HEK293 (cell line): ENCODE results near the gene PLAU.

Source experiments
- CTCF ChIA-PET: fragments of 350-600 bp; formaldehyde crosslinking; extraction: SDS; loops from one replicate; lab custom pipeline; 2021; ENCODE audit warnings: antibody characterized with exemption; lab: Yijun Ruan, JAX
- POLR2A ChIA-PET: fragments of 300-600 bp; formaldehyde crosslinking; extraction: SDS; loops from one replicate; lab custom pipeline; 2020; ENCODE audit warnings: antibody characterized with exemption, inconsistent platforms; lab: Yijun Ruan, JAX
- H3K27ac ChIP-seq: fragments of 200-500 bp; sonication (Bioruptor generic); 2 replicates; pipeline ENCODE4 v1.5.1; 2014; ENCODE audit warnings: low read depth, low read length, control low read depth, inconsistent platforms; ENCODE audit errors: extremely low read depth
- H3K36me3 ChIP-seq, 2 experiments: fragments of 200-500 bp in 1 of 2; sonication (Bioruptor generic) in 1 of 2; 1 replicate in 1 of 2; 2 replicates in 1 of 2; pipeline ENCODE4 v1.5.1; 2014 to 2017; ENCODE audit warnings: inconsistent platforms in 2 of 2, low read length in 2 of 2; ENCODE audit not compliant: control insufficient read depth in 2 of 2, insufficient read depth in 1 of 2
- H3K4me1 ChIP-seq: fragments of 200-500 bp; sonication (Bioruptor generic); 2 replicates; pipeline ENCODE4 v1.5.1; 2014; ENCODE audit warnings: mild to moderate bottlenecking, low read length, inconsistent platforms; ENCODE audit not compliant: control insufficient read depth, insufficient read depth
- H3K4me3 ChIP-seq: 2 replicates; pipeline ENCODE4 v1.5.1; 2011; ENCODE audit warnings: low read depth, mild to moderate bottlenecking, control low read depth, low read length, moderate library complexity
- H3K9me3 ChIP-seq: fragments of 200-500 bp; sonication (Bioruptor generic); 2 replicates; pipeline ENCODE4 v1.5.1; 2014; ENCODE audit warnings: low read depth, low read length, inconsistent platforms; ENCODE audit not compliant: control insufficient read depth, insufficient read depth
- OVOL3 ChIP-seq: fragments of 450-650 bp; formaldehyde crosslinking; IDR thresholded peaks from 2 replicates; pipeline ENCODE4 v1.5.1; 2016; ENCODE audit warnings: missing biosample characterization, missing genetic modification characterization
- ZBTB17 ChIP-seq: fragments of 450-650 bp; formaldehyde crosslinking; IDR thresholded peaks from 2 replicates; pipeline ENCODE4 v1.5.1; 2016; ENCODE audit warnings: missing biosample characterization, missing genetic modification characterization
- ZNF184 ChIP-seq: fragments of 450-650 bp; IDR thresholded peaks from 2 replicates; pipeline ENCODE4 v1.5.1; 2018; ENCODE audit warnings: missing biosample characterization, mild to moderate bottlenecking, missing genetic modification characterization
- ZNF274 ChIP-seq, 2 experiments: fragments of 200-500 bp in 1 of 2; fragments of 450-650 bp in 1 of 2; sonication (Bioruptor generic) in 1 of 2; formaldehyde crosslinking in 1 of 2; IDR thresholded peaks; 2 replicates each; pipeline versions ENCODE4 v1.5.1 to v1.6.1; 2014 to 2016; ENCODE audit warnings: borderline replicate concordance in 1 of 2, inconsistent platforms in 1 of 2, low read length in 1 of 2, missing biosample characterization in 1 of 2, missing genetic modification characterization in 1 of 2
- ZNF302 ChIP-seq: fragments of 450-650 bp; formaldehyde crosslinking; IDR thresholded peaks from 2 replicates; pipeline ENCODE4 v1.5.1; 2016; ENCODE audit warnings: missing biosample characterization, missing genetic modification characterization, low read depth
- ZNF48 ChIP-seq: fragments of 450-650 bp; formaldehyde crosslinking; IDR thresholded peaks from 2 replicates; pipeline ENCODE4 v1.5.1; 2016; ENCODE audit warnings: missing biosample characterization, missing genetic modification characterization
- ZNF585B ChIP-seq: fragments of 450-650 bp; formaldehyde crosslinking; IDR thresholded peaks from 2 replicates; pipeline ENCODE4 v1.5.1; 2016; ENCODE audit warnings: missing biosample characterization, missing genetic modification characterization
- ZNF623 ChIP-seq: fragments of 450-650 bp; formaldehyde crosslinking; IDR thresholded peaks from 2 replicates; pipeline ENCODE4 v1.5.1; 2016; ENCODE audit warnings: missing biosample characterization, missing genetic modification characterization
- ZNF785 ChIP-seq: fragments of 450-650 bp; formaldehyde crosslinking; IDR thresholded peaks from 2 replicates; pipeline ENCODE4 v1.5.1; 2016; ENCODE audit warnings: missing biosample characterization, missing genetic modification characterization
- ZSCAN23 ChIP-seq: fragments of 450-650 bp; formaldehyde crosslinking; IDR thresholded peaks from 2 replicates; pipeline ENCODE4 v1.5.1; 2016; ENCODE audit warnings: missing biosample characterization, missing genetic modification characterization
- TF ChIP-seq, protein P1 (sequence below): fragments of 450-650 bp; formaldehyde crosslinking; IDR thresholded peaks from 2 replicates; pipeline ENCODE4 v1.5.1; 2016; ENCODE audit warnings: missing biosample characterization, missing genetic modification characterization, borderline replicate concordance
- TF ChIP-seq, protein P2 (sequence below): fragments of 450-650 bp; formaldehyde crosslinking; IDR thresholded peaks from 2 replicates; pipeline ENCODE4 v1.5.1; 2017; ENCODE audit warnings: missing biosample characterization, mild to moderate bottlenecking, missing genetic modification characterization, moderate library complexity
- TF ChIP-seq, protein P3 (sequence below): fragments of 450-650 bp; formaldehyde crosslinking; conservative IDR thresholded peaks from 2 replicates; pipeline ENCODE4 v1.5.1; 2016; ENCODE audit warnings: low read depth, missing biosample characterization, missing genetic modification characterization
- TF ChIP-seq, protein P4 (sequence below): fragments of 450-650 bp; formaldehyde crosslinking; IDR thresholded peaks from 2 replicates; pipeline ENCODE4 v1.5.1; 2016; ENCODE audit warnings: missing biosample characterization, missing genetic modification characterization

PLAU gene

DNA sequence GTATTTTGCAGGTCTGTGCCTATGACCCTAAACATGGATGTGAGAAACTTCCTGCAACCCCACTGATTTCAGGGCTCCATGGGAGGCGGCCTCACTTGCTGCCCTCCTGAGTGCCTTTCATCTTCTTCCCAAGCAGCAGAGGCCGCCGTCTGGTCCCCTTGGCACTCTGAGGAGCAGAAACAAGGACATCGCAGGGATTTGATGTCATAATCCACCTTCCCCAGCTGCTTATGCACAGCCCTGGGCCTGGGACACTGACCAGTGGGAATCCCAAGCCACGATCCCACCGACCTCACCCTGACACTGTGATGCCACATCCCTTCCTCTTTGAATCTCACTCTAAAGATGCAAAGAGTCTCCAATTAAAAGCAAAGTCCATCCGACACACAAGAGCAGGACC is 44.3 kb upstream of the PLAU start (continued):
- TF ChIP-seq, protein P1, sequence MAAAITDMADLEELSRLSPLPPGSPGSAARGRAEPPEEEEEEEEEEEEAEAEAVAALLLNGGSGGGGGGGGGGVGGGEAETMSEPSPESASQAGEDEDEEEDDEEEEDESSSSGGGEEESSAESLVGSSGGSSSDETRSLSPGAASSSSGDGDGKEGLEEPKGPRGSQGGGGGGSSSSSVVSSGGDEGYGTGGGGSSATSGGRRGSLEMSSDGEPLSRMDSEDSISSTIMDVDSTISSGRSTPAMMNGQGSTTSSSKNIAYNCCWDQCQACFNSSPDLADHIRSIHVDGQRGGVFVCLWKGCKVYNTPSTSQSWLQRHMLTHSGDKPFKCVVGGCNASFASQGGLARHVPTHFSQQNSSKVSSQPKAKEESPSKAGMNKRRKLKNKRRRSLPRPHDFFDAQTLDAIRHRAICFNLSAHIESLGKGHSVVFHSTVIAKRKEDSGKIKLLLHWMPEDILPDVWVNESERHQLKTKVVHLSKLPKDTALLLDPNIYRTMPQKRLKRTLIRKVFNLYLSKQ, result no peak

DNA sequence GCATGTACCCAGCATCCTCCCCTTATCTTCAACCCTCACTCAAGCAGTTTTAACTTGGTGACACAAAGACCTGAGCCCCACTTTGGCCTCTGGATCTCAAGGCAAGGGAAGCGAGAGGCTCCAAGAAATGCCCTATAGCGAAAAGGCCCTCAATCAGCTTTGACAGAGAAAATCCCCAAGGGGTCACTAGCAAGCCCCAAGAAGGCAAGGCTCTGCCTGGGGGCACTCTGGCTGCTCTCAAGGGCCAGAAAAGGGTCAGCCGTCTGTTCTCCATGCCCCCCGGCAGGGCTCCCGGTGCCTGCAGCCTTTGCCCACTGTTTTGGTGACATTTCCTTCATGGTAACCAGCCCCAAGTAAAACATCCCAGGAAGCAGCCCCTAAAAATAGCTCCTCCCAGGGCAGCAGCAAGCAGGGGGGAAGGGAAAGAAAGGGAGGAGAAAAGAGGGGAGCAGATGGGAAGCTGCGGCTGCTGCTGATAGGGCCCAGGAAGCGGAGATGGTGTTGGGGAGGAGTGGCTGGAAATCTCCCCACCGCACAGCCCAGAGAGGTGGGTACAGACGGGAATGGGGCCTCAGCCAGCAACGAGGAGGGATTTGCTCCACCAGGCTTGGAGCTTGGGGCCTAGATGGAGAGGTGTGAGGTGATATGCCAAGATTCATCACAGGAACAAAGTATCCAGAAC is 43.7 kb upstream of the PLAU start:
- Histone ChIP-seq H3K4me1 (peaks cover 6% of the 10 kb centered on the region; the same call in 1 of the 2 replicates), H3K4me3 (no peak overlapping the region), H3K27ac (no peak overlapping the region), H3K36me3 (peaks cover 0 to 78% of the 10 kb centered on the region in 2 experiments; a peak in 1 of 3 replicates)
- ChIA-PET POLR2A (no interaction called here), CTCF (interaction anchor here (0.9 to 1.0 kb wide), 3 partner anchors 13 to 214 kb away, joined by 3 to 6 read pairs (median 4); no protein-coding TSS in a partner anchor)
- no peak for TF ChIP-seq ZNF48
- TF ChIP-seq, protein P2, sequence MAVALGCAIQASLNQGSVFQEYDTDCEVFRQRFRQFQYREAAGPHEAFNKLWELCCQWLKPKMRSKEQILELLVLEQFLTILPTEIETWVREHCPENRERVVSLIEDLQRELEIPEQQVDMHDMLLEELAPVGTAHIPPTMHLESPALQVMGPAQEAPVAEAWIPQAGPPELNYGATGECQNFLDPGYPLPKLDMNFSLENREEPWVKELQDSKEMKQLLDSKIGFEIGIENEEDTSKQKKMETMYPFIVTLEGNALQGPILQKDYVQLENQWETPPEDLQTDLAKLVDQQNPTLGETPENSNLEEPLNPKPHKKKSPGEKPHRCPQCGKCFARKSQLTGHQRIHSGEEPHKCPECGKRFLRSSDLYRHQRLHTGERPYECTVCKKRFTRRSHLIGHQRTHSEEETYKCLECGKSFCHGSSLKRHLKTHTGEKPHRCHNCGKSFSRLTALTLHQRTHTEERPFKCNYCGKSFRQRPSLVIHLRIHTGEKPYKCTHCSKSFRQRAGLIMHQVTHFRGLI (tag by site-specific recombination), result no peak
- no peak for TF ChIP-seq ZNF785 (tag by site-specific recombination)
- TF ChIP-seq, protein P3, sequence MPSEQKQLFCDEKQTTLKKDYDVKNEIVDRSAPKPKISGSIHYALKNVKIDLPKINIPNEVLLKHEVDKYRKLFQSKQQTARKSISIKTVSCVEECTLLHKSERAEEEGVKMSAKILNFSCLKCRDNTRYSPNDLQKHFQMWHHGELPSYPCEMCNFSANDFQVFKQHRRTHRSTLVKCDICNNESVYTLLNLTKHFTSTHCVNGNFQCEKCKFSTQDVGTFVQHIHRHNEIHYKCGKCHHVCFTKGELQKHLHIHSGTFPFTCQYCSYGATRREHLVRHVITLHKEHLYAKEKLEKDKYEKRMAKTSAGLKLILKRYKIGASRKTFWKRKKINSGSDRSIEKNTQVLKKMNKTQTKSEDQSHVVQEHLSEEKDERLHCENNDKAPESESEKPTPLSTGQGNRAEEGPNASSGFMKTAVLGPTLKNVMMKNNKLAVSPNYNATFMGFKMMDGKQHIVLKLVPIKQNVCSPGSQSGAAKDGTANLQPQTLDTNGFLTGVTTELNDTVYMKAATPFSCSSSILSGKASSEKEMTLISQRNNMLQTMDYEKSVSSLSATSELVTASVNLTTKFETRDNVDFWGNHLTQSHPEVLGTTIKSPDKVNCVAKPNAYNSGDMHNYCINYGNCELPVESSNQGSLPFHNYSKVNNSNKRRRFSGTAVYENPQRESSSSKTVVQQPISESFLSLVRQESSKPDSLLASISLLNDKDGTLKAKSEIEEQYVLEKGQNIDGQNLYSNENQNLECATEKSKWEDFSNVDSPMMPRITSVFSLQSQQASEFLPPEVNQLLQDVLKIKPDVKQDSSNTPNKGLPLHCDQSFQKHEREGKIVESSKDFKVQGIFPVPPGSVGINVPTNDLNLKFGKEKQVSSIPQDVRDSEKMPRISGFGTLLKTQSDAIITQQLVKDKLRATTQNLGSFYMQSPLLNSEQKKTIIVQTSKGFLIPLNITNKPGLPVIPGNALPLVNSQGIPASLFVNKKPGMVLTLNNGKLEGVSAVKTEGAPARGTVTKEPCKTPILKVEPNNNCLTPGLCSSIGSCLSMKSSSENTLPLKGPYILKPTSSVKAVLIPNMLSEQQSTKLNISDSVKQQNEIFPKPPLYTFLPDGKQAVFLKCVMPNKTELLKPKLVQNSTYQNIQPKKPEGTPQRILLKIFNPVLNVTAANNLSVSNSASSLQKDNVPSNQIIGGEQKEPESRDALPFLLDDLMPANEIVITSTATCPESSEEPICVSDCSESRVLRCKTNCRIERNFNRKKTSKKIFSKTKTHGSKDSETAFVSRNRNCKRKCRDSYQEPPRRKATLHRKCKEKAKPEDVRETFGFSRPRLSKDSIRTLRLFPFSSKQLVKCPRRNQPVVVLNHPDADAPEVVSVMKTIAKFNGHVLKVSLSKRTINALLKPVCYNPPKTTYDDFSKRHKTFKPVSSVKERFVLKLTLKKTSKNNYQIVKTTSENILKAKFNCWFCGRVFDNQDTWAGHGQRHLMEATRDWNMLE (tag by site-specific recombination), result no peak
- TF ChIP-seq ZSCAN23, result no peak
- TF ChIP-seq, protein P4, sequence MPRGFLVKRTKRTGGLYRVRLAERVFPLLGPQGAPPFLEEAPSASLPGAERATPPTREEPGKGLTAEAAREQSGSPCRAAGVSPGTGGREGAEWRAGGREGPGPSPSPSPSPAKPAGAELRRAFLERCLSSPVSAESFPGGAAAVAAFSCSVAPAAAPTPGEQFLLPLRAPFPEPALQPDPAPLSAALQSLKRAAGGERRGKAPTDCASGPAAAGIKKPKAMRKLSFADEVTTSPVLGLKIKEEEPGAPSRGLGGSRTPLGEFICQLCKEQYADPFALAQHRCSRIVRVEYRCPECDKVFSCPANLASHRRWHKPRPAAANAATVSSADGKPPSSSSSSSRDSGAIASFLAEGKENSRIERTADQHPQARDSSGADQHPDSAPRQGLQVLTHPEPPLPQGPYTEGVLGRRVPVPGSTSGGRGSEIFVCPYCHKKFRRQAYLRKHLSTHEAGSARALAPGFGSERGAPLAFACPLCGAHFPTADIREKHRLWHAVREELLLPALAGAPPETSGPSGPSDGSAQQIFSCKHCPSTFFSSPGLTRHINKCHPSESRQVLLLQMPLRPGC (tag by site-specific recombination), result no peak
- no peak for TF ChIP-seq ZBTB17
- no peak for TF ChIP-seq ZNF184 (tag by site-specific recombination)
- TF ChIP-seq ZNF623 (tag by site-specific recombination), result no peak
- TF ChIP-seq ZNF274 (IDR thresholded peaks at IDR 0.05; ENCODE audit: low read length), result no peak
- TF ChIP-seq ZNF274 (tag by site-specific recombination; IDR thresholded peaks at IDR 0.05; ENCODE audit: borderline replicate concordance), result no peak
- no peak for TF ChIP-seq ZNF585B (tag by site-specific recombination)
- TF ChIP-seq ZNF302 (tag by site-specific recombination), result no peak
- no peak for TF ChIP-seq OVOL3 (tag by site-specific recombination)
- TF ChIP-seq, all 188 proteins: peak for 0
- no peaks in the 10 kb centered on the region for H3K9me3 ChIP-seq
